ENCODE measurements around the gene TIAM2. TPM values are rescaled to one million over a fixed set of nuclear protein-coding genes. Genes with fewer than 3 reads are reported as not detected.

The TIAM2 gene
- total RNA-seq, 4 donors from 2014 or later, result 9.2 to 18.2 (median 11.4) TPM

- TF ChIP-seq POLR2A (IDR thresholded peaks at IDR 0.05), result no peak
- TF ChIP-seq EP300 (IDR thresholded peaks at IDR 0.05), result no peak
- no peak for TF ChIP-seq CTCF (IDR thresholded peaks at IDR 0.05)
- no peaks in the 10 kb centered on the region for H3K27me3 ChIP-seq
- no peak overlapping the region for H3K27ac ChIP-seq
- H3K36me3 ChIP-seq, result no peaks in the 10 kb centered on the region
- no peak overlapping the region for H3K4me3 ChIP-seq
- H3K9me3 ChIP-seq, result no peaks in the 10 kb centered on the region
- WGBS, 2 donors, result 73 to 81% methylated on average over 3 of the region's 3 CpGs
- no peaks in the 10 kb centered on the region for H3K4me1 ChIP-seq
- DNase-seq (ENCODE audit: low spot score in 2 of 2), result no peak
Observed at GRCh38 chr6:155004017-155004416, 8.9 kb downstream of the TIAM2 start.

- no peak for DNase-seq (ENCODE audit: low spot score in 2 of 2)
- no peak overlapping the region for H3K4me3 ChIP-seq
- no peak overlapping the region for H3K27ac ChIP-seq
- no peaks in the 10 kb centered on the region for H3K4me1 ChIP-seq
- no peaks in the 10 kb centered on the region for H3K9me3 ChIP-seq
- TF ChIP-seq EP300 (IDR thresholded peaks at IDR 0.05), result no peak
- TF ChIP-seq POLR2A (IDR thresholded peaks at IDR 0.05), result no peak
- TF ChIP-seq CTCF (IDR thresholded peaks at IDR 0.05), result no peak
- no peaks in the 10 kb centered on the region for H3K27me3 ChIP-seq
- 89% methylated on average over 10 of the region's 10 CpGs for WGBS, 2 donors
- no peaks in the 10 kb centered on the region for H3K36me3 ChIP-seq
Observed at GRCh38 chr6:155004576-155005372, 9.7 kb downstream of the TIAM2 start.

GRCh38 chr6:155008625-155009024, 13.5 kb downstream of the TIAM2 start:
- H3K27ac ChIP-seq, result no peak overlapping the region
- H3K4me1 ChIP-seq, result no peaks in the 10 kb centered on the region
- no peak overlapping the region for H3K4me3 ChIP-seq
- no peaks in the 10 kb centered on the region for H3K36me3 ChIP-seq
- WGBS, 2 donors, result 72 to 79% methylated on average over 3 of the region's 3 CpGs
- DNase-seq (ENCODE audit: low spot score in 2 of 2), result no peak
- H3K9me3 ChIP-seq, result no peaks in the 10 kb centered on the region
- no peaks in the 10 kb centered on the region for H3K27me3 ChIP-seq
- TF ChIP-seq POLR2A (IDR thresholded peaks at IDR 0.05), result no peak
- TF ChIP-seq CTCF (IDR thresholded peaks at IDR 0.05), result no peak
- no peak for TF ChIP-seq EP300 (IDR thresholded peaks at IDR 0.05)

GRCh38 chr6:155010940-155011339, 15.8 kb downstream of the TIAM2 start:
- WGBS, 2 donors, result 86 to 93% methylated on average over 6 of the region's 6 CpGs
- H3K27ac ChIP-seq, result no peak overlapping the region
- no peak overlapping the region for H3K4me3 ChIP-seq
- DNase-seq (ENCODE audit: low spot score in 2 of 2), result no peak
- TF ChIP-seq EP300 (IDR thresholded peaks at IDR 0.05), result no peak
- TF ChIP-seq POLR2A (IDR thresholded peaks at IDR 0.05), result no peak
- TF ChIP-seq CTCF (IDR thresholded peaks at IDR 0.05), result no peak
- H3K9me3 ChIP-seq, result no peaks in the 10 kb centered on the region
- no peaks in the 10 kb centered on the region for H3K27me3 ChIP-seq
- no peaks in the 10 kb centered on the region for H3K36me3 ChIP-seq
- peaks cover 0 to 5% (median 0%) of the 10 kb centered on the region in 4 donors for H3K4me1 ChIP-seq

GRCh38 chr6:155011809-155012291, 16.7 kb downstream of the TIAM2 start:
- TF ChIP-seq EP300 (IDR thresholded peaks at IDR 0.05), result no peak
- no peak for TF ChIP-seq CTCF (IDR thresholded peaks at IDR 0.05)
- TF ChIP-seq POLR2A (IDR thresholded peaks at IDR 0.05), result no peak
- 63 to 64% methylated on average over 5 of the region's 5 CpGs for WGBS, 2 donors
- H3K4me3 ChIP-seq, result no peak overlapping the region
- no peaks in the 10 kb centered on the region for H3K36me3 ChIP-seq
- peaks cover 0 to 5% (median 0%) of the 10 kb centered on the region in 4 donors for H3K4me1 ChIP-seq
- no peaks in the 10 kb centered on the region for H3K9me3 ChIP-seq
- no peak overlapping the region for H3K27ac ChIP-seq
- no peak for DNase-seq (ENCODE audit: low spot score in 2 of 2)
- H3K27me3 ChIP-seq, result no peaks in the 10 kb centered on the region

Measured in tibial nerve (tissue), 4 donors.